Measurements from ENCODE around the gene PALLD.

DNA sequence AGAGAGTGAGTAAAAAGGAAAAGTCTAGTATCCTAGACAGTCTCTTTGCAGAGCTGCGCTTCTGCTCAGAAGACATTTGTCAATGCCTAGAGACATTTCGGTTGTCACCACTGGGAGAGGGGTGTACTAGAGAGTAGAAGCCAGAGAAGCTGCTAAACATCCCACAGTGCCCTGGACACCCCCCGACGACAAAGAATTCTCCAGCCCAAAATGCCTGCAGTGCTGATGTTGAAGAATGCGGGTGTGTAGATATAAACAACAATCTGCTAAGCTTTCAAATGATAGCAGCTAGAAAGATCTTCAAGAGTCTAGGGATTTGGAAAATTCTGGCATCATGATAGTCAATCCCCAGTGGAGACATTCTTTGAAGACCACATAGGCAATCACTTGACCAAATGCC lies 90.1 kb downstream of the PALLD start:
- TF ChIP-seq GTF2F1 (IDR thresholded peaks at IDR 0.05; ENCODE audit: low read length) (no peak), NR1H2 (CRISPR knock-in tag; IDR thresholded peaks at IDR 0.05; ENCODE audit: borderline replicate concordance, low read depth) (no peak), ZNF3 (CRISPR knock-in tag; IDR thresholded peaks at IDR 0.05) (no peak), FOXP1 (IDR thresholded peaks at IDR 0.05) (no peak), FOXP1 (CRISPR knock-in tag; IDR thresholded peaks at IDR 0.05) (no peak), POLR2A (IDR thresholded peaks at IDR 0.05; ENCODE audit: insufficient read depth in 1 of 2, low read depth in 2 of 2, low read length in 2 of 2) (no peak), ARID2 (CRISPR knock-in tag; IDR thresholded peaks at IDR 0.05; ENCODE audit: borderline replicate concordance) (no peak), GABPA (IDR thresholded peaks at IDR 0.05; ENCODE audit: low read depth, low read length) (no peak), GABPA (CRISPR knock-in tag; IDR thresholded peaks at IDR 0.05; ENCODE audit: low read depth) (no peak), CTCF (CRISPR knock-in tag; IDR thresholded peaks at IDR 0.05) (no peak), FOXK1 (CRISPR knock-in tag; IDR thresholded peaks at IDR 0.05; ENCODE audit: borderline replicate concordance, low read depth) (no peak)
- TF ChIP-seq, protein P1, sequence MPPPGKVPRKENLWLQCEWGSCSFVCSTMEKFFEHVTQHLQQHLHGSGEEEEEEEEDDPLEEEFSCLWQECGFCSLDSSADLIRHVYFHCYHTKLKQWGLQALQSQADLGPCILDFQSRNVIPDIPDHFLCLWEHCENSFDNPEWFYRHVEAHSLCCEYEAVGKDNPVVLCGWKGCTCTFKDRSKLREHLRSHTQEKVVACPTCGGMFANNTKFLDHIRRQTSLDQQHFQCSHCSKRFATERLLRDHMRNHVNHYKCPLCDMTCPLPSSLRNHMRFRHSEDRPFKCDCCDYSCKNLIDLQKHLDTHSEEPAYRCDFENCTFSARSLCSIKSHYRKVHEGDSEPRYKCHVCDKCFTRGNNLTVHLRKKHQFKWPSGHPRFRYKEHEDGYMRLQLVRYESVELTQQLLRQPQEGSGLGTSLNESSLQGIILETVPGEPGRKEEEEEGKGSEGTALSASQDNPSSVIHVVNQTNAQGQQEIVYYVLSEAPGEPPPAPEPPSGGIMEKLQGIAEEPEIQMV (CRISPR knock-in tag; IDR thresholded peaks at IDR 0.05; ENCODE audit: low read depth) = no peak
- TF ChIP-seq, protein P2, sequence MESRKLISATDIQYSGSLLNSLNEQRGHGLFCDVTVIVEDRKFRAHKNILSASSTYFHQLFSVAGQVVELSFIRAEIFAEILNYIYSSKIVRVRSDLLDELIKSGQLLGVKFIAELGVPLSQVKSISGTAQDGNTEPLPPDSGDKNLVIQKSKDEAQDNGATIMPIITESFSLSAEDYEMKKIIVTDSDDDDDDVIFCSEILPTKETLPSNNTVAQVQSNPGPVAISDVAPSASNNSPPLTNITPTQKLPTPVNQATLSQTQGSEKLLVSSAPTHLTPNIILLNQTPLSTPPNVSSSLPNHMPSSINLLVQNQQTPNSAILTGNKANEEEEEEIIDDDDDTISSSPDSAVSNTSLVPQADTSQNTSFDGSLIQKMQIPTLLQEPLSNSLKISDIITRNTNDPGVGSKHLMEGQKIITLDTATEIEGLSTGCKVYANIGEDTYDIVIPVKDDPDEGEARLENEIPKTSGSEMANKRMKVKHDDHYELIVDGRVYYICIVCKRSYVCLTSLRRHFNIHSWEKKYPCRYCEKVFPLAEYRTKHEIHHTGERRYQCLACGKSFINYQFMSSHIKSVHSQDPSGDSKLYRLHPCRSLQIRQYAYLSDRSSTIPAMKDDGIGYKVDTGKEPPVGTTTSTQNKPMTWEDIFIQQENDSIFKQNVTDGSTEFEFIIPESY (CRISPR knock-in tag; IDR thresholded peaks at IDR 0.05) = no peak
- TF ChIP-seq, protein P3, sequence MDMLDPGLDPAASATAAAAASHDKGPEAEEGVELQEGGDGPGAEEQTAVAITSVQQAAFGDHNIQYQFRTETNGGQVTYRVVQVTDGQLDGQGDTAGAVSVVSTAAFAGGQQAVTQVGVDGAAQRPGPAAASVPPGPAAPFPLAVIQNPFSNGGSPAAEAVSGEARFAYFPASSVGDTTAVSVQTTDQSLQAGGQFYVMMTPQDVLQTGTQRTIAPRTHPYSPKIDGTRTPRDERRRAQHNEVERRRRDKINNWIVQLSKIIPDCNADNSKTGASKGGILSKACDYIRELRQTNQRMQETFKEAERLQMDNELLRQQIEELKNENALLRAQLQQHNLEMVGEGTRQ (IDR thresholded peaks at IDR 0.05; ENCODE audit: low read depth, low read length) = no peak
- TF ChIP-seq, protein P3 (CRISPR knock-in tag; IDR thresholded peaks at IDR 0.05; ENCODE audit: borderline replicate concordance) = no peak
- TF ChIP-seq, protein P4, sequence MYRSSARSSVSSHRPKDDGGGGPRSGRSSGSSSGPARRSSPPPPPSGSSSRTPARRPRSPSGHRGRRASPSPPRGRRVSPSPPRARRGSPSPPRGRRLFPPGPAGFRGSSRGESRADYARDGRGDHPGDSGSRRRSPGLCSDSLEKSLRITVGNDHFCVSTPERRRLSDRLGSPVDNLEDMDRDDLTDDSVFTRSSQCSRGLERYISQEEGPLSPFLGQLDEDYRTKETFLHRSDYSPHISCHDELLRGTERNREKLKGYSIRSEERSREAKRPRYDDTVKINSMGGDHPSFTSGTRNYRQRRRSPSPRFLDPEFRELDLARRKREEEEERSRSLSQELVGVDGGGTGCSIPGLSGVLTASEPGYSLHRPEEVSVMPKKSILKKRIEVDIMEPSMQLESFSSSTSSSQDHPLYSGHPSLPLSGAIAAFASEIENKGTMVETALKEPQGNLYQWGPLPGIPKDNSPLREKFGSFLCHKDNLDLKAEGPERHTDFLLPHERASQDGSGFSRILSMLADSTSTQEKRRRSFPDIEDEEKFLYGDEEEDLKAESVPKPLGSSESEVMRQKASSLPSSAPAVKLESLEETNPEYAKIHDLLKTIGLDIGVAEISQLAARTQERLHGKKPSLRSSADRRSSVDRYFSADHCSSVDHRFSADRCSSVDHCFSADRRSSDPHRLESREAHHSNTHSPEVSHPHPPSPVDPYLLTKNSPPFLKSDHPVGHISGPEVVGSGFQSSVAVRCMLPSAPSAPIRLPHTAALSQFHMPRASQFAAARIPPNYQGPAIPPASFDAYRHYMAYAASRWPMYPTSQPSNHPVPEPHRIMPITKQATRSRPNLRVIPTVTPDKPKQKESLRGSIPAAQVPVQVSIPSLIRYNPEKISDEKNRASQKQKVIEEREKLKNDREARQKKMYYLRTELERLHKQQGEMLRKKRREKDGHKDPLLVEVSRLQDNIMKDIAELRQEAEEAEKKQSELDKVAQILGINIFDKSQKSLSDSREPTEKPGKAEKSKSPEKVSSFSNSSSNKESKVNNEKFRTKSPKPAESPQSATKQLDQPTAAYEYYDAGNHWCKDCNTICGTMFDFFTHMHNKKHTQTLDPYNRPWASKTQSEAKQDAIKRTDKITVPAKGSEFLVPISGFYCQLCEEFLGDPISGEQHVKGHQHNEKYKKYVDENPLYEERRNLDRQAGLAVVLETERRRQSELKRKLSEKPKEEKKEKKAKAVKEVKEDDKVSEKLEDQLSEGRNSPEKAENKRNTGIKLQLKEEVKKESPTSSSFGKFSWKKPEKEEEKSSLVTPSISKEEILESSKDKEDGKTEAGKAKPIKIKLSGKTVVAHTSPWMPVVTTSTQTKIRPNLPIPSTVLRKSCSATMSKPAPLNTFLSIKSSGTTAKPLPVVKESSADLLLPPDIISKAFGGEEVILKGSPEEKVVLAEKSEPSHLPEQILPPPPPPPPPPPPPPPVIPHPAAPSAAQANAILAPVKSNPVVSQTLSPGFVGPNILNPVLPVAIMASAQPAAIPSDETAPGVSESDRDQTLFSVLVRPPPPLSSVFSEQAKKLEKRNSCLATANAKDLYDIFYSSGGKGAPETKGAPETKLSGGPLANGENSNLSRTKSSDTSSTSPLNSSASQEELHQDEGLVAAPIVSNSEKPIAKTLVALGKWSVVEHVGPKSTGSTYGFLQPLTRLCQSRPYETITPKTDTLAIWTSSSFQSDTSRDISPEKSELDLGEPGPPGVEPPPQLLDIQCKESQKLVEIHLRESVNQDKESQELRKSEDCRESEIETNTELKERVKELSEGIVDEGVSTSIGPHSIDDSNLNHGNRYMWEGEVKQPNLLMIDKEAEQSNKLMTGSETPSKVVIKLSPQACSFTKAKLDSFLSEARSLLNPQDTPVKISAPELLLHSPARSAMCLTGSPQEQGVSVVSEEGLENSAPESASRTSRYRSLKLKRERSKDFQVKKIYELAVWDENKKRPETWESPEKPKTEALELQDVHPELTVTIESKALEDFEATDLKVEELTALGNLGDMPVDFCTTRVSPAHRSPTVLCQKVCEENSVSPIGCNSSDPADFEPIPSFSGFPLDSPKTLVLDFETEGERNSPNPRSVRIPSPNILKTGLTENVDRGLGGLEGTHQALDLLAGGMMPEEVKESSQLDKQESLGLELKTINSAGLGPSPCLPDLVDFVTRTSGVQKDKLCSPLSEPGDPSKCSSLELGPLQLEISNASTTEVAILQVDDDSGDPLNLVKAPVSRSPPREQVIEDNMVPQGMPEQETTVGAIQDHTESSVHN (CRISPR knock-in tag; IDR thresholded peaks at IDR 0.05) = no peak
- TF ChIP-seq, protein P5, sequence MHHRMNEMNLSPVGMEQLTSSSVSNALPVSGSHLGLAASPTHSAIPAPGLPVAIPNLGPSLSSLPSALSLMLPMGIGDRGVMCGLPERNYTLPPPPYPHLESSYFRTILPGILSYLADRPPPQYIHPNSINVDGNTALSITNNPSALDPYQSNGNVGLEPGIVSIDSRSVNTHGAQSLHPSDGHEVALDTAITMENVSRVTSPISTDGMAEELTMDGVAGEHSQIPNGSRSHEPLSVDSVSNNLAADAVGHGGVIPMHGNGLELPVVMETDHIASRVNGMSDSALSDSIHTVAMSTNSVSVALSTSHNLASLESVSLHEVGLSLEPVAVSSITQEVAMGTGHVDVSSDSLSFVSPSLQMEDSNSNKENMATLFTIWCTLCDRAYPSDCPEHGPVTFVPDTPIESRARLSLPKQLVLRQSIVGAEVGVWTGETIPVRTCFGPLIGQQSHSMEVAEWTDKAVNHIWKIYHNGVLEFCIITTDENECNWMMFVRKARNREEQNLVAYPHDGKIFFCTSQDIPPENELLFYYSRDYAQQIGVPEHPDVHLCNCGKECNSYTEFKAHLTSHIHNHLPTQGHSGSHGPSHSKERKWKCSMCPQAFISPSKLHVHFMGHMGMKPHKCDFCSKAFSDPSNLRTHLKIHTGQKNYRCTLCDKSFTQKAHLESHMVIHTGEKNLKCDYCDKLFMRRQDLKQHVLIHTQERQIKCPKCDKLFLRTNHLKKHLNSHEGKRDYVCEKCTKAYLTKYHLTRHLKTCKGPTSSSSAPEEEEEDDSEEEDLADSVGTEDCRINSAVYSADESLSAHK (CRISPR knock-in tag; IDR thresholded peaks at IDR 0.05; ENCODE audit: borderline replicate concordance) = no peak
